K562 treated with DMSO at 1 percent for 48 hours (cell line): ENCODE results near the gene ABTB1. TPM values are rescaled to one million over a fixed set of nuclear protein-coding genes. Genes with fewer than 3 reads are reported as not detected.

Source experiments
- total RNA-seq: library from RNA; unstranded; fragments of 300-600 nt; gene quantifications from 2 replicates; pipeline ENCODE4 v1.2.3, GENCODE V29; 2022; ENCODE audit warnings: low replicate concordance; ENCODE audit errors: extremely low read depth

Gene ABTB1
- not detected in 2 replicates for total RNA-seq

GRCh38 chr3:127672429-127673190 lies at the start of gene ABTB1:
TSS of gene ABTB1 (plus strand) at chr3:127672952. CDS start at chr3:127673026, 74 bp downstream.

GRCh38 chr3:127628788-127629466 lies 43.8 kb upstream of the ABTB1 start, which contains the start of gene PODXL2:
TSS of gene PODXL2 (plus strand) at chr3:127629185. CDS start at chr3:127629220, 35 bp downstream.

Other genes with a start within 250 kb of the ABTB1 start
- gene TPRA1, start 82.2 kb upstream of the ABTB1 start, total RNA-seq = not detected in 2 replicates
- gene MCM2, start 74.5 kb upstream of the ABTB1 start, total RNA-seq = not detected in 2 replicates
- gene PODXL2, start 43.8 kb upstream of the ABTB1 start, total RNA-seq = not detected in 2 replicates
- gene MGLL, start 149.6 kb downstream of the ABTB1 start, total RNA-seq = not detected in 2 replicates
- gene KBTBD12, start 242.3 kb downstream of the ABTB1 start, total RNA-seq = not detected in 2 replicates